Aorta (tissue), 5 donors: ENCODE measurements around the gene SIPA1. TPM values are rescaled to one million over a fixed set of nuclear protein-coding genes. Genes with fewer than 3 reads are reported as not detected.
"Not testable (repeated sequence)": the region's sequence is repeated elsewhere in the genome, so short reads cannot be mapped to it uniquely, and the experiment has no call there.

ENCODE experiments used
- ATAC-seq: fragments of 200-7000 bp; cut with Tn5 transposase; one replicate; pipeline ENCODE4 v1.9.1; 2022; ENCODE audit warnings: moderate library complexity; ENCODE audit not compliant: low FRiP score
- DNase-seq, 2 donors: peaks; one replicate each; pipeline ENCODE4 v3.0.0-alpha.2; 2020
- H3K27ac ChIP-seq, 2 donors: one replicate each; pipeline ENCODE4 v1.5.1; 2013; ENCODE audit warnings: low read length in 2 of 2, mild to moderate bottlenecking in 2 of 2, moderate library complexity in 2 of 2, control low read depth in 1 of 2, inconsistent platforms in 1 of 2, low read depth in 1 of 2
- H3K27me3 ChIP-seq, 2 donors: one replicate each; pipeline ENCODE4 v1.6.1; 2013; ENCODE audit warnings: control low read depth in 1 of 2, low read length in 1 of 2, mild to moderate bottlenecking in 1 of 2, moderate library complexity in 1 of 2; ENCODE audit not compliant: insufficient read depth in 2 of 2, control insufficient read depth in 1 of 2
- H3K36me3 ChIP-seq, 2 donors: one replicate each; pipeline ENCODE4 v1.6.1; 2013; ENCODE audit warnings: control low read depth in 1 of 2, low read length in 1 of 2, mild to moderate bottlenecking in 1 of 2; ENCODE audit not compliant: insufficient read depth in 2 of 2, control insufficient read depth in 1 of 2
- H3K4me1 ChIP-seq, 2 donors: one replicate each; pipeline ENCODE4 v1.6.1; 2013; ENCODE audit warnings: low read length in 2 of 2, control low read depth in 1 of 2, mild to moderate bottlenecking in 1 of 2, moderate library complexity in 1 of 2; ENCODE audit not compliant: insufficient read depth in 2 of 2, control insufficient read depth in 1 of 2
- H3K4me3 ChIP-seq, 2 donors: one replicate each; pipeline ENCODE4 v1.5.1; 2013; ENCODE audit warnings: low read length in 2 of 2, control low read depth in 1 of 2, mild to moderate bottlenecking in 1 of 2
- H3K9me3 ChIP-seq: one replicate; pipeline ENCODE4 v1.6.1; 2013; ENCODE audit warnings: mild to moderate bottlenecking, low read length; ENCODE audit not compliant: control insufficient read depth
- WGBS, 2 donors: extraction: QIAGEN DNeasy Blood & Tissue Kit; methylation state at CpG; one replicate each; pipeline ENCODE4 v1.1.7; 2013; 5-methylcytosine and 5-hydroxymethylcytosine counted together
- intact Hi-C, 2 donors: fragments of 100-400 bp; cut with DNase I; formaldehyde crosslinking; loops; one replicate each; pipeline versions ENCODE4 v1.14.2 to v1.15.0; 2022
- polyA plus RNA-seq, 2 donors: library from polyadenylated mRNA; stranded (reverse); fragments of 200-250 nt; gene quantifications; one replicate each; pipeline ENCODE4 v1.2.3, GENCODE V29; 2013
- total RNA-seq, 2 donors: library from RNA; stranded (reverse); fragmentation: NEBNext Ultra II Directional; extraction: Animal tissue kit (Norgen Biotek cat#: 25700); gene quantifications; one replicate each; pipeline ENCODE4 v1.2.1, GENCODE V29; 2021
- donor health status: healthy with polysubstance abuse.
- donor health status: Bipolar disorder and iron deficiency.
- donor health status: DM: no; HTN: no; CAD: no.
- donor health status: DM: no; HTN: no; CAD: no.
- donor health status: DM: yes; HTN: yes; CAD: no.

The SIPA1 gene
- total and polyA plus RNA-seq, 4 donors, result 25.2 to 147 (median 71.0) TPM

- Histone ChIP-seq H3K4me1 (no peaks in the 10 kb centered on the region), H3K27me3 (no peaks in the 10 kb centered on the region), H3K4me3 (no peak overlapping the region), H3K36me3 (peaks cover 0 to 9% of the 10 kb centered on the region in 2 donors), H3K27ac (no peak overlapping the region), H3K9me3 (no peaks in the 10 kb centered on the region)
- no peak for ATAC-seq
- WGBS, 2 donors, result 88% methylated on average over 21 of the region's 21 CpGs
- DNase-seq, result peak in 1 of 2 donors; percentile 36
- intact Hi-C loops, result no loop called here
These were observed 20.5 kb downstream of the SIPA1 start for GRCh38 chr11:65658174-65659021.

GRCh38 chr11:65660038-65660437 is 22.1 kb downstream of the SIPA1 start:
- 85 to 92% methylated on average over 9 of the region's 9 CpGs for WGBS, 2 donors
- Histone ChIP-seq H3K9me3 (no peaks in the 10 kb centered on the region), H3K4me3 (no peak overlapping the region), H3K27me3 (no peaks in the 10 kb centered on the region), H3K36me3 (peaks cover 0 to 9% of the 10 kb centered on the region in 2 donors), H3K27ac (no peak overlapping the region), H3K4me1 (no peaks in the 10 kb centered on the region)
- ATAC-seq, result no peak
- intact Hi-C loops, result loop anchor here in 1 of 2 donors (5.0 kb wide), 1 partner anchor 52 kb away; the partner anchor contains the start of gene KAT5
- DNase-seq, result peak in 1 of 2 donors; percentile 40

GRCh38 chr11:65660908-65661307 is 23.0 kb downstream of the SIPA1 start:
- intact Hi-C loops, result loop anchor here in 1 of 2 donors (5.0 kb wide), 1 partner anchor 51 kb away; the partner anchor contains the start of gene KAT5
- H3K36me3 ChIP-seq, ATAC-seq, H3K9me3 ChIP-seq, H3K4me3 ChIP-seq, H3K4me1 ChIP-seq, H3K27me3 ChIP-seq, H3K27ac ChIP-seq: not testable (repeated sequence)
- WGBS, 2 donors, result 89 to 91% methylated on average over 8 to 9 of the region's 9 CpGs
- DNase-seq, result peak in 1 of 2 donors; percentile 24

GRCh38 chr11:65661599-65662246 is 23.8 kb downstream of the SIPA1 start:
- ATAC-seq (no peak), DNase-seq (no peak)
- 55 to 61% methylated on average over 25 of the region's 25 CpGs for WGBS, 2 donors
- H3K4me1 ChIP-seq, result no peaks in the 10 kb centered on the region
- H3K36me3 ChIP-seq, result peaks cover 0 to 7% of the 10 kb centered on the region in 2 donors
- intact Hi-C loops, result loop anchor here in 1 of 2 donors (5.0 kb wide), 1 partner anchor 51 kb away; the partner anchor contains the start of gene KAT5
- H3K27ac ChIP-seq, result peak overlapping the region; percentile 73 to 83
- peak overlapping the region; percentile 82 to 93 for H3K4me3 ChIP-seq
- no peaks in the 10 kb centered on the region for H3K9me3 ChIP-seq
- no peaks in the 10 kb centered on the region for H3K27me3 ChIP-seq

- peak overlapping the region; percentile 82 to 93 for H3K4me3 ChIP-seq
- peak overlapping the region; percentile 73 to 83 for H3K27ac ChIP-seq
- no peak for ATAC-seq
- no peaks in the 10 kb centered on the region for H3K9me3 ChIP-seq
- no peaks in the 10 kb centered on the region for H3K4me1 ChIP-seq
- H3K27me3 ChIP-seq, result no peaks in the 10 kb centered on the region
- peaks cover 0 to 3% of the 10 kb centered on the region in 2 donors for H3K36me3 ChIP-seq
- DNase-seq, result no peak
- intact Hi-C loops, result loop anchor here in 1 of 2 donors (5.0 kb wide), 1 partner anchor 50 kb away; the partner anchor contains the start of gene KAT5
- 0 to 1% methylated on average over 17 to 29 of the region's 29 CpGs for WGBS, 2 donors
These were observed 24.4 kb downstream of the SIPA1 start for GRCh38 chr11:65662247-65662798.

GRCh38 chr11:65662799-65663638 is 25.1 kb downstream of the SIPA1 start, which contains the start of gene RELA:
Gene RELA, minus strand, starts transcription at chr11:65662916. Its CDS starts 84 bp downstream, at chr11:65662832.
- peak; percentile 95 for ATAC-seq
- intact Hi-C loops, result loop anchor here in 1 of 2 donors (5.0 kb wide), 1 partner anchor 49 kb away; the partner anchor contains the start of gene KAT5

GRCh38 chr11:65663639-65664200 is 25.8 kb downstream of the SIPA1 start:
- no peaks in the 10 kb centered on the region for H3K9me3 ChIP-seq
- peak overlapping the region; percentile 83 to 92 for H3K27ac ChIP-seq
- ATAC-seq, result peak; percentile 83
- H3K27me3 ChIP-seq, result no peaks in the 10 kb centered on the region
- 1 to 2% methylated on average over 15 of the region's 15 CpGs for WGBS, 2 donors
- no peaks in the 10 kb centered on the region for H3K4me1 ChIP-seq
- H3K36me3 ChIP-seq, result peaks cover 0 to 2% of the 10 kb centered on the region in 2 donors
- intact Hi-C loops, result loop anchor here in 1 of 2 donors (5.0 kb wide), 1 partner anchor 49 kb away; the partner anchor contains the start of gene KAT5
- peak overlapping the region; percentile 77 to 93 for H3K4me3 ChIP-seq
- no peak for DNase-seq

More at GRCh38 chr11:65662799-65663638, 25.1 kb downstream of the SIPA1 start, which contains the start of gene RELA:
- no peaks in the 10 kb centered on the region for H3K27me3 ChIP-seq
- DNase-seq, result peak; percentile 97 to 98
- no peaks in the 10 kb centered on the region for H3K9me3 ChIP-seq
- peaks cover 0 to 2% of the 10 kb centered on the region in 2 donors for H3K36me3 ChIP-seq
- peak within 1 kb of the TSS; percentile 83 to 92 for H3K27ac ChIP-seq
- peak within 1 kb of the TSS; percentile 82 to 93 for H3K4me3 ChIP-seq
- 0 to 1% methylated on average over 77 to 91 of the region's 91 CpGs for WGBS, 2 donors
- no peaks in the 10 kb centered on the region for H3K4me1 ChIP-seq
